ENCODE measurements around the gene ELK3.
A peak's percentile ranks its signal among the peaks of the same experiment; 100 is the strongest.

The ELK3 gene

GRCh38 chr12:96189781-96190180 lies 4.4 kb upstream of the ELK3 start:
- no peak for DNase-seq (ENCODE audit: low spot score)

- DNase-seq (ENCODE audit: low spot score): no peak
Observed at GRCh38 chr12:96190413-96191108, 3.6 kb upstream of the ELK3 start.

DNA sequence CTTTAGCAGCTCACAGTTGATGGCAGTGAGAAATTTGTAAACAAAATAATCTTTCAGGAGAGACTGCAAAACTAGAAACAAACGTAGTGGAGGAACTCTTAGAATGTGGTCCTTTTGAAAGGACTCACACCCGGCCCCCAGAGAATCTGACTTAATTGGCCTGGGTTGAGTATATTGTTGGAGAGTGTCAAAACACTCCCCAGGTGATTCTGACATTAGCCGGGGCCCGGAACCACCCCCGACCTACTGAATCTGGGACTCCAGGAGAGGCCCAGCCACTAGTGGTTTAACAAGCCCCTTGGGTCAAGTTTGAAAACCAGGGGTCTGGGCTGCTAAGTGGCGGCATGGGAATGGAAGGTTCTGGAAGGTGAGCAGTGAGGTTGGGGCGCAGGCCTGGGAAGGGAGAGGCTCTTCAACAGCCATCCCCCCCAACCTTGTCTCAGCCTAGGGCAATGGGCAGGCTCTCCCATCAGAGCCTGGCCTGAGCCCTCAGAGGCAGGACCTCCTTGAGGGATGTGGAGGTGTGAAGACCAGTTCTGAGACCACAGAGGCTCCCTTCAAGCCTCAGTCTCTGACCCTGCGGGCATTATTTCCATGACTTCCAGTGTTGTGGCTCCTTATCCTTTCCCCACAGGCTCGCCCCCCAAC lies 1.1 kb upstream of the ELK3 start:
- no peak for DNase-seq (ENCODE audit: low spot score)

- no peak for DNase-seq (ENCODE audit: low spot score)
Observed at GRCh38 chr12:96194576-96194889, 358 bp downstream of the ELK3 start.

- DNase-seq (ENCODE audit: low spot score): peak; percentile 76
Observed at GRCh38 chr12:96194971-96195844, 1.0 kb downstream of the ELK3 start.

DNA sequence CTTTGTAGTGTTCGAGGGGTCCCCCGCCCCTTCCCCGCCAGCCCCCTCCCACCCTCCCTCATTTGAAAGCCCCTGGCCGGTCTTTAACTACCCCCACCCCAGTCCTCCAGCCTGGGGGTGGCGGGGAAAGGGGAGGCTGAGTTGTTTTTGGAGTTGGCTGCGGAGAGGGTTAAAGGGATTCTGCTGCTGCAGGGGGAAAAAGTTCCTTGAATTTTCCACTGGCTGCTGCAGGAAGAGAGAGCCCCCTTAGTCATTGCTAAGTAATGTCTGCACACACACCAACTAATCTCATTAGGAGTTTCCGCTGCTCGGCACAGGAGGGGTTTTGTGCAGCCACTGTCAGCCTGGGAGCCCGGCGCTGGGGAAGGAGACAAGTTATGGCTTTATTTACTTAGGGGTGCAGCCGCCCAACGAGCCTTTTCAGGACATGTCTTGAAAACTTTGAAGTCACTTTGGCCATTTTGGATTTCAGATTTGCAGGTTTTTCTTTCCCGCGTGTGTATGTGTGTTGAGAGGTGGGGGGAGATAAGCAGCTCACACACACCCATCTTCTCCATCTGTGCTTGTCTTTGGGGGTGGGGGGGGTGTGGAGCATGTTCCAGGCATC lies 1.8 kb downstream of the ELK3 start:
- DNase-seq (ENCODE audit: low spot score): peak; percentile 47

- DNase-seq (ENCODE audit: low spot score): no peak
Observed at GRCh38 chr12:96196781-96197180, 2.6 kb downstream of the ELK3 start.

DNA sequence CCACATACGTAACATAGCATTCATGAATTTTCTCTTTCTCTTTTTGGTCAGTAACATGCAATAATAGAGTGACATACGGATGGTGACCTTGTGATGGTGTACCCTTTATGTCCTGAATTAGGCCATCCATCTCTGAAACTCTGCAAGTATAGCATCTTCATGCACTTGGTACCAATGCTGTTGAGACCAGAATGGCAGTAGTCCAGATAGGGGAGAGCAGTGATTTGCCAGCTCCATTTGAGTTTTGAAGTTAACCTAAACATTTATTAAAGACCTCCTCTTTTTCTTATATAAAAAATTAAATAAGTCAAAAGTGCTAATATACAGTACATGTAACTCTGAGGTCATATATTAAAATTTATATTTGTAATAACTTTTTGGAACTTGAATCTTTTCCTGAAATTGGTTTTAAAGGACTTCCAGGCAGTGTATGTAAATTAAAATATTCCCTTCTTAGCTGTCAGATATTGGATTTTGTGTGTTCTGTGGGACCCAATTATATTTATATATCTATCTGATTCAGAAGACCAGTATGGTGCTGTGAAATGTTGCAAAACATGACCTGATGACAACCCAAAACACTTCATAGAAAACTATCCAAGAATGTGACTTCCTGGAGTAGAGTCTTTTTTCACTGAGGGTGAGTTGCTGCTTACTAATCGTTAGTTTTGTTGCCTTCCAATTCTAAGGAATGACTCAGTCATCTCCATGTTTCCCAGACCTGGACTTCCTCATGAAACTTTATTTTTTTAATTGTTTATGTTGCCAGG lies 3.5 kb downstream of the ELK3 start:
- DNase-seq (ENCODE audit: low spot score): peak; percentile 79

DNA sequence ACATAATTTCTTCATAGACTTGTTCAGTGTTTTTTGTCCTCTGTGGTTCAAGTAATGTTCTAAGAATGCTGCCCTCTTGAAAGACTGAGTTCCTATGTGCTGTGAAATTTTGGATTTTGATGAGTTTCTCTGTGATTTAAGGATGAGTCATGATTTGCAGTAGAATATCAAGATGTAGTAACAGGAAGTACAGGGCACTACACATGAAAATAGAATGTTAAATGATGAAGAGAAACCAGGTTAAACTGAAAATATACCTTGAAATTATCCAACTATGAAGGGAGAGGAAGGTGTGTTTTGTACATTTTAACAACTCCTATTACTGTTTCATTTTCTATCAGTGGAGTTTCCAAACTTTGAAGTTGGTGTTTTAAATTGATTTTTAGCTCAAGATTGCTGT lies 4.8 kb downstream of the ELK3 start:
- peak; percentile 60 for DNase-seq (ENCODE audit: low spot score)

- no peak for DNase-seq (ENCODE audit: low spot score)
Observed at GRCh38 chr12:96199464-96199863, 5.3 kb downstream of the ELK3 start.

- DNase-seq (ENCODE audit: low spot score): no peak
Observed at GRCh38 chr12:96201272-96202227, 7.4 kb downstream of the ELK3 start.

GRCh38 chr12:96204381-96204780 lies 10.2 kb downstream of the ELK3 start:
- no peak for DNase-seq (ENCODE audit: low spot score)

DNA sequence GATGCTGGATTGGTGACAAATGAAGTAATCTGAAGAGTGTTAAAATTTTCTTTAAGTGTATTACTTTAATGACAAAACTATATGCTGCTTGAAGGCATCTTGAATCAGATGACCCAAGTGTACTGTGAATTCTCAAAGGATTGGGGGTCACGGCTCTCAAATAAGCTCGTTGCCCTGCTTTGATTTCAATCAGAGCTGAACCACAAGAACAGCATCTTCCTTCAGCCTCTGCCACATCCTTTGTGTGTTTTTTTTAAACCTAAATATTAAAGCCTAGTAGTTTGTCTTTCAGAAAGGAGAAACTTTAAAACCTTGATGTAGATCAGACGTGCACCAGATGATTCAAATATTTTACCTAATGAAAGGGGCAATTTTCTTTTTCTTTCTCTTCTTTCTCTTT lies 11.7 kb downstream of the ELK3 start:
- no peak for DNase-seq (ENCODE audit: low spot score)

DNA sequence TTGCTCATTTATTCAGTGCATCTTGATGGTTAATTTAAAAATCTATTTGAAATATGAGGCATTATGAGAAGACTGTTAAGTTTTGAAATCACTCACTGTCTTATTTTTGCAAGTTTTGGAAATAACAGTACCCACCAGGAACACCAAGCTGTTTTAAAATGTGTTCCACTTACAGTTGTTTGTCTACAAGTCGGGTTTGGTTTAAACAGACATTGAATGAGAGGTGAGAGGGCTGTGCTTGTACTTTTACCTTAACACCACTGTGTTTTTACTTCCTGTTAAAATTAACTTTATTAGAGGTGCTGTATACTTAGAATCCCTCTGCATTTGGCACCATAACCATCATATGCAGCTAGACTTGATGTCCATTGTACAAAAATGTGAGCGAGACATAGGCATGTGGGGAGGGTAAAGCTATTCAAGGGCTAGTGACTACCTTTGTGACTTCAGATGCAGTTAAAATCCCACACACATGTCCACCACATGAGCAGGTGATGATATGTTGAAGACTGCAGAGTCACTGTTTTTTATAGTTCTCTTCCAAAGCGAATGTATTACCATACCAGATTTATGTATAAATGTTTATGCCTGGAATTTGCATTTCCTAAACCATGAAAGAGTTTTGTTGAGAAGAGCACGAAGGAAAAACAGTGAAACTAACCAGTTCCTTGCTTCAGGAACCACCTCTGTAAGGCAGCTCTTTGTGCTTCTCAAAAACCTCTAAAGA lies 12.9 kb downstream of the ELK3 start:
- DNase-seq (ENCODE audit: low spot score): no peak

DNA sequence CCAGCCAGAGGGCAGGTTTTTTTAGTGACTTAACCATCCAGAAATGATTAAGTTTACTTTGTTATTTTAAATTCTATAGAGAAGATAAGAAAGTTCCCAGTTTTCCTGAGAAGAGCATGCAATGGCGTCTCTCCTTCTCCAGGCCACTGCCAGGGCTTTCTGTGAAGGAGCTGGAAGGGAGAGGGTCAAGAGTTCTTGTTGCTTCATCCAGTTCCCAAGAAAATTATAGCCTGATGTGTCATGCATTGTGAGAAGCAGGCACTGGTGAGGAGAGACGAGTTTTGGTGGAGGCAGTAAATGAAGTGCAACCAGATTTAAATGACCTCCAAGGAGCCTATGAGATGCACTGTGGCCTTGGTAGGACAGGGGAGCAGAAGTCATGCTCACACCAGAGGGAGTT lies 14.2 kb downstream of the ELK3 start:
- peak; percentile 61 for DNase-seq (ENCODE audit: low spot score)

GRCh38 chr12:96208801-96209549 lies 14.8 kb downstream of the ELK3 start:
- DNase-seq (ENCODE audit: low spot score): no peak

- DNase-seq (ENCODE audit: low spot score): no peak
Observed at GRCh38 chr12:96210376-96211055, 16.3 kb downstream of the ELK3 start.

DNA sequence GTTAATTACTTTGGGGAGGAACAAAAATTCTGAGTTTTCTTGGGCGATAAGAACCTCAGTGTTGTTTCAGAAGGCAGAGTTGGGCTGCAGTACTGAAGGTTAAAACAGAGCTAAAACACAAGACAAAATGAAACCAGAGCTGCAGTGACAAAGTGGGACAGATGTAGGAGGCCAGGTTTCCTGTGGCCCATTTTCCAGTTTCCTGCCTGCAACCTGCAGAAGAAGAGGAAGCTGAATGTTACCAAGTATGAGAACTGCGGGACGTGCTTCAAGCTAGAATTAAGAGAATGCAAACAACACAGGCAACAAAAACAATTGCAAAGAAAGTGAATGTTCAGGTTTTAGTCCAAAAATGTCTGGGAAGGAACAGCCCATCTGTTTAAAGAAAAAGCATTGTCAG lies 17.8 kb downstream of the ELK3 start:
- no peak for DNase-seq (ENCODE audit: low spot score)

Measured in hepatic stellate cell (primary cell).